ENCODE measurements around the gene BCO2.

The BCO2 gene

GRCh38 chr11:112174789-112175598 is at the start of gene BCO2:
TSS of gene BCO2 (plus strand) at chr11:112175512. CDS start at chr11:112175602, 90 bp downstream.
- no peak within 1 kb of the TSS for H3K27ac ChIP-seq
- TF ChIP-seq ZFX (IDR thresholded peaks at IDR 0.05): no peak
- TF ChIP-seq CTCF (conservative IDR thresholded peaks at IDR 0.05): peak; percentile 90

GRCh38 chr11:112127056-112127455 is 48.3 kb upstream of the BCO2 start:
- H3K27ac ChIP-seq: no peak overlapping the region
- TF ChIP-seq CTCF (conservative IDR thresholded peaks at IDR 0.05): no peak
- no peak for TF ChIP-seq ZFX (IDR thresholded peaks at IDR 0.05)

- no peak overlapping the region for H3K27ac ChIP-seq
- no peak for TF ChIP-seq CTCF (conservative IDR thresholded peaks at IDR 0.05)
- no peak for TF ChIP-seq ZFX (IDR thresholded peaks at IDR 0.05)
Measured at GRCh38 chr11:112128483-112129121, 46.7 kb upstream of the BCO2 start.

GRCh38 chr11:112129656-112130055 is 45.7 kb upstream of the BCO2 start:
- TF ChIP-seq ZFX (IDR thresholded peaks at IDR 0.05) (no peak), CTCF (conservative IDR thresholded peaks at IDR 0.05) (no peak)
- no peak overlapping the region for H3K27ac ChIP-seq

GRCh38 chr11:112132737-112133136 is 42.6 kb upstream of the BCO2 start:
- TF ChIP-seq ZFX (IDR thresholded peaks at IDR 0.05) (no peak), CTCF (conservative IDR thresholded peaks at IDR 0.05) (no peak)
- H3K27ac ChIP-seq: no peak overlapping the region

GRCh38 chr11:112134473-112134872 is 40.8 kb upstream of the BCO2 start:
- H3K27ac ChIP-seq: no peak overlapping the region
- TF ChIP-seq ZFX (IDR thresholded peaks at IDR 0.05) (no peak), CTCF (conservative IDR thresholded peaks at IDR 0.05) (no peak)

- TF ChIP-seq ZFX (IDR thresholded peaks at IDR 0.05): no peak
- no peak for TF ChIP-seq CTCF (conservative IDR thresholded peaks at IDR 0.05)
- H3K27ac ChIP-seq: no peak overlapping the region
Measured at GRCh38 chr11:112143597-112143996, 31.7 kb upstream of the BCO2 start.

All from C4-2B (cell line).